H9 (cell line): ENCODE data around the gene TRAF3IP1. TPM values are rescaled to one million over a fixed set of nuclear protein-coding genes. Genes with fewer than 3 reads are reported as not detected.

Experiments used
- DNase-seq: peaks from one replicate; pipeline ENCODE4 v3.0.0-alpha.2; 2017
- H2AFZ ChIP-seq: one replicate; pipeline ENCODE4 v1.6.1; 2013; ENCODE audit warnings: mild to moderate bottlenecking, low read length, control low read depth, moderate library complexity
- H2AK5ac ChIP-seq: 2 replicates; pipeline ENCODE4 v1.6.1; 2013; ENCODE audit warnings: low read length, control low read depth, mixed read lengths; ENCODE audit not compliant: insufficient read length
- H2BK120ac ChIP-seq: one replicate; pipeline ENCODE4 v1.6.1; 2013; ENCODE audit warnings: low read depth, mild to moderate bottlenecking, low read length, control low read depth, inconsistent platforms; ENCODE audit not compliant: poor library complexity, severe bottlenecking
- H2BK12ac ChIP-seq: 2 replicates; pipeline ENCODE4 v1.6.1; 2013; ENCODE audit warnings: low read length, control low read depth, mixed read lengths, low read depth; ENCODE audit not compliant: insufficient read length
- H2BK15ac ChIP-seq: 2 replicates; pipeline ENCODE4 v1.6.1; 2013; ENCODE audit warnings: low read depth, low read length, control low read depth
- H2BK20ac ChIP-seq: one replicate; pipeline ENCODE4 v1.6.1; 2013; ENCODE audit warnings: low read depth, mild to moderate bottlenecking, low read length, control low read depth, inconsistent platforms; ENCODE audit not compliant: poor library complexity, severe bottlenecking
- H2BK5ac ChIP-seq: 2 replicates; pipeline ENCODE4 v1.6.1; 2013; ENCODE audit warnings: low read length, control low read depth, mixed read lengths; ENCODE audit not compliant: insufficient read length
- H3K14ac ChIP-seq: 2 replicates; pipeline ENCODE4 v1.6.1; 2013; ENCODE audit warnings: low read length, control low read depth; ENCODE audit not compliant: insufficient read depth
- H3K18ac ChIP-seq: 2 replicates; pipeline ENCODE4 v1.6.1; 2013; ENCODE audit warnings: low read depth, mild to moderate bottlenecking, mixed read lengths, low read length, control low read depth; ENCODE audit not compliant: insufficient read length
- H3K23ac ChIP-seq: 2 replicates; pipeline ENCODE4 v1.6.1; 2013; ENCODE audit warnings: low read length, control low read depth, mixed read lengths, low read depth; ENCODE audit not compliant: insufficient read length
- H3K23me2 ChIP-seq: 2 replicates; pipeline ENCODE4 v1.6.1; 2013; ENCODE audit warnings: low read depth, mild to moderate bottlenecking, mixed read lengths, low read length, control low read depth; ENCODE audit not compliant: insufficient read length, poor library complexity, severe bottlenecking
- H3K27ac ChIP-seq: 2 replicates; pipeline ENCODE4 v1.5.1; 2013; ENCODE audit warnings: low read length, control low read depth, mixed read lengths, low read depth; ENCODE audit not compliant: insufficient read length
- H3K27me3 ChIP-seq: 2 replicates; pipeline ENCODE4 v1.6.1; 2013; ENCODE audit warnings: low read length, control low read depth, inconsistent platforms; ENCODE audit not compliant: insufficient read depth
- H3K4ac ChIP-seq: 2 replicates; pipeline ENCODE4 v1.6.1; 2013; ENCODE audit warnings: low read depth, mild to moderate bottlenecking, control low read depth, inconsistent platforms, low read length, moderate library complexity
- H3K4me1 ChIP-seq: 2 replicates; pipeline ENCODE4 v1.6.1; 2013; ENCODE audit warnings: low read length, control low read depth, inconsistent platforms; ENCODE audit not compliant: insufficient read depth
- H3K4me2 ChIP-seq: 2 replicates; pipeline ENCODE4 v1.6.1; 2013; ENCODE audit warnings: low read length, control low read depth, mixed read lengths; ENCODE audit not compliant: insufficient read length, insufficient read depth
- H3K56ac ChIP-seq: 2 replicates; pipeline ENCODE4 v1.6.1; 2013; ENCODE audit warnings: low read depth, mild to moderate bottlenecking, mixed read lengths, low read length, control low read depth; ENCODE audit not compliant: insufficient read length
- H3K79me1 ChIP-seq: 2 replicates; pipeline ENCODE4 v1.6.1; 2013; ENCODE audit warnings: low read depth, mild to moderate bottlenecking, moderate library complexity, low read length, control low read depth, inconsistent platforms; ENCODE audit not compliant: insufficient read depth, poor library complexity, severe bottlenecking
- H3K79me2 ChIP-seq: 2 replicates; pipeline ENCODE4 v1.6.1; 2013; ENCODE audit warnings: low read length, control low read depth, inconsistent platforms; ENCODE audit not compliant: insufficient read depth
- H3K9ac ChIP-seq: 2 replicates; pipeline ENCODE4 v1.6.1; 2013; ENCODE audit warnings: low read length, control low read depth, mixed read lengths; ENCODE audit not compliant: insufficient read length; ENCODE audit errors: extremely low read depth
- H3K9me3 ChIP-seq: one replicate; pipeline ENCODE4 v1.6.1; 2013; ENCODE audit warnings: low read depth, low read length, inconsistent platforms; ENCODE audit not compliant: control insufficient read depth
- H3T11ph ChIP-seq: one replicate; pipeline ENCODE4 v1.6.1; 2013; ENCODE audit warnings: mild to moderate bottlenecking, low read length, control low read depth, inconsistent platforms
- H4K20me1 ChIP-seq: one replicate; pipeline ENCODE4 v1.6.1; 2013; ENCODE audit not compliant: control insufficient read depth, insufficient read length, insufficient read depth
- H4K5ac ChIP-seq: 2 replicates; pipeline ENCODE4 v1.6.1; 2013; ENCODE audit warnings: low read depth, mild to moderate bottlenecking, mixed read lengths, low read length, control low read depth; ENCODE audit not compliant: insufficient read length
- H4K8ac ChIP-seq: replicated peaks from 2 replicates; pipeline ENCODE4 v1.6.1; 2013; ENCODE audit warnings: low read length, control low read depth, mixed read lengths, low read depth; ENCODE audit not compliant: insufficient read length
- H4K91ac ChIP-seq: 2 replicates; pipeline ENCODE4 v1.6.1; 2013; ENCODE audit warnings: low read depth, mild to moderate bottlenecking, moderate library complexity, mixed read lengths, low read length, control low read depth; ENCODE audit not compliant: insufficient read length
- H3K27ac Mint-ChIP-seq, 3 experiments: 2 replicates in 2 of 3; 3 replicates in 1 of 3; pipeline ENCODE4 v1.8.0; 2020 to 2021; ENCODE audit warnings: mixed read lengths in 3 of 3, mild to moderate bottlenecking in 1 of 3, moderate library complexity in 1 of 3
- H3K27me3 Mint-ChIP-seq: 2 replicates; pipeline ENCODE4 v1.8.0; 2021; ENCODE audit warnings: low read depth, mild to moderate bottlenecking, moderate library complexity, mixed read lengths
- H3K36me3 Mint-ChIP-seq, 3 experiments: 2 replicates in 2 of 3; 3 replicates in 1 of 3; pipeline ENCODE4 v1.8.0; 2020 to 2021; ENCODE audit warnings: low read depth in 3 of 3, mixed read lengths in 3 of 3; ENCODE audit not compliant: insufficient read depth in 1 of 3
- H3K4me1 Mint-ChIP-seq, 2 experiments: 2 replicates each; pipeline ENCODE4 v1.8.0; 2020; ENCODE audit warnings: mixed read lengths in 2 of 2
- H3K4me3 Mint-ChIP-seq, 2 experiments: 2 replicates in 1 of 2; 3 replicates in 1 of 2; pipeline ENCODE4 v1.8.0; 2020 to 2021; ENCODE audit warnings: mild to moderate bottlenecking in 2 of 2, mixed read lengths in 2 of 2, moderate library complexity in 1 of 2
- H3K9me3 Mint-ChIP-seq, 2 experiments: 2 replicates in 1 of 2; 3 replicates in 1 of 2; pipeline ENCODE4 v1.8.0; 2020; ENCODE audit warnings: mild to moderate bottlenecking in 2 of 2, mixed read lengths in 2 of 2, moderate library complexity in 1 of 2
- WGBS: extraction: QIAGEN DNeasy Blood & Tissue Kit; methylation state at CpG from one replicate; pipeline ENCODE4 v1.1.7; 2013; ENCODE audit warnings: missing lambda C conversion rate, low lambda C conversion rate, mixed read lengths; ENCODE audit not compliant: insufficient read length; ENCODE audit errors: extremely low coverage; 5-methylcytosine and 5-hydroxymethylcytosine counted together
- total RNA-seq: library from RNA; stranded (reverse); gene quantifications from 2 replicates; pipeline ENCODE4 v1.2.1, GENCODE V29; 2021
- TF ChIP-seq, protein P1 (sequence below): fragments of 200-600 bp; sonication (generic); conservative IDR thresholded peaks from 3 replicates; pipeline ENCODE4 v1.8.0; 2021; ENCODE audit warnings: antibody characterized with exemption, mild to moderate bottlenecking

The TRAF3IP1 gene
- total RNA-seq, 1 experiment from 2014 or later, result 16.4 TPM

- no peak overlapping the region for H2BK20ac ChIP-seq
- H3K4me3 Mint-ChIP-seq, result no peak overlapping the region
- peaks cover 2% of the 10 kb centered on the region for H3K27me3 Mint-ChIP-seq
Measured at GRCh38 chr2:238304116-238304515, 16.2 kb upstream of the TRAF3IP1 start.

More at GRCh38 chr2:238304116-238304515, 16.2 kb upstream of the TRAF3IP1 start:
- H2BK5ac ChIP-seq, result no peak overlapping the region
- no peak overlapping the region for H2AK5ac ChIP-seq
- TF ChIP-seq, protein P1, sequence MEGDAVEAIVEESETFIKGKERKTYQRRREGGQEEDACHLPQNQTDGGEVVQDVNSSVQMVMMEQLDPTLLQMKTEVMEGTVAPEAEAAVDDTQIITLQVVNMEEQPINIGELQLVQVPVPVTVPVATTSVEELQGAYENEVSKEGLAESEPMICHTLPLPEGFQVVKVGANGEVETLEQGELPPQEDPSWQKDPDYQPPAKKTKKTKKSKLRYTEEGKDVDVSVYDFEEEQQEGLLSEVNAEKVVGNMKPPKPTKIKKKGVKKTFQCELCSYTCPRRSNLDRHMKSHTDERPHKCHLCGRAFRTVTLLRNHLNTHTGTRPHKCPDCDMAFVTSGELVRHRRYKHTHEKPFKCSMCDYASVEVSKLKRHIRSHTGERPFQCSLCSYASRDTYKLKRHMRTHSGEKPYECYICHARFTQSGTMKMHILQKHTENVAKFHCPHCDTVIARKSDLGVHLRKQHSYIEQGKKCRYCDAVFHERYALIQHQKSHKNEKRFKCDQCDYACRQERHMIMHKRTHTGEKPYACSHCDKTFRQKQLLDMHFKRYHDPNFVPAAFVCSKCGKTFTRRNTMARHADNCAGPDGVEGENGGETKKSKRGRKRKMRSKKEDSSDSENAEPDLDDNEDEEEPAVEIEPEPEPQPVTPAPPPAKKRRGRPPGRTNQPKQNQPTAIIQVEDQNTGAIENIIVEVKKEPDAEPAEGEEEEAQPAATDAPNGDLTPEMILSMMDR, result no peak
- Mint-ChIP-seq H3K36me3 (no peaks in the 10 kb centered on the region), H3K4me1 (peaks cover 6 to 9% of the 10 kb centered on the region in 2 experiments), H3K27ac (no peak overlapping the region), H3K9me3 (no peaks in the 10 kb centered on the region)
- H2BK15ac ChIP-seq, result no peak overlapping the region
- no peak overlapping the region for H3K27ac ChIP-seq
- H3K14ac ChIP-seq, result no peak overlapping the region
- DNase-seq, result no peak
- no peaks in the 10 kb centered on the region for H3K9me3 ChIP-seq
- no peaks in the 10 kb centered on the region for H3K79me2 ChIP-seq
- H3K18ac ChIP-seq, result no peak overlapping the region
- H4K20me1 ChIP-seq, result no peaks in the 10 kb centered on the region
- no peak overlapping the region for H3K9ac ChIP-seq
- no peaks in the 10 kb centered on the region for H3K79me1 ChIP-seq
- H4K91ac ChIP-seq, result no peak overlapping the region
- no peak overlapping the region for H3K56ac ChIP-seq
- no peak overlapping the region for H4K8ac ChIP-seq
- H3K27me3 ChIP-seq, result no peaks in the 10 kb centered on the region
- no peak overlapping the region for H4K5ac ChIP-seq
- no peak overlapping the region for H3K23ac ChIP-seq
- no peak overlapping the region for H2BK120ac ChIP-seq
- H3K4me1 ChIP-seq, result no peaks in the 10 kb centered on the region
- H3K4ac ChIP-seq, result no peak overlapping the region
- H2BK12ac ChIP-seq, result no peak overlapping the region
- H3K23me2 ChIP-seq, result no peaks in the 10 kb centered on the region
- no peak overlapping the region for H3T11ph ChIP-seq
- no CpG with 5 or more reads among the region's 6 CpGs for WGBS
- no peak overlapping the region for H3K4me2 ChIP-seq
- no peak overlapping the region for H2AFZ ChIP-seq
